ENCODE data around the gene CA5A.

- TF ChIP-seq POLR2AphosphoS5 (IDR thresholded peaks at IDR 0.05; ENCODE audit: control insufficient read depth, insufficient read depth, low read depth, low read length) (no peak), MCM5 (IDR thresholded peaks at IDR 0.05; ENCODE audit: low read depth) (no peak), POLR2A (conservative IDR thresholded peaks at IDR 0.05) (no peak), MEIS2 (IDR thresholded peaks at IDR 0.05; ENCODE audit: partially characterized antibody) (peak; percentile 60), EP300 (IDR thresholded peaks at IDR 0.05; ENCODE audit: low read length) (no peak), RFX5 (IDR thresholded peaks at IDR 0.05; ENCODE audit: low read depth, low read length) (no peak), XRCC4 (IDR thresholded peaks at IDR 0.05; ENCODE audit: extremely low read depth, insufficient read depth, insufficient read length) (no peak), CREB3 (tag; conservative IDR thresholded peaks at IDR 0.05; ENCODE audit: low read depth) (no peak)
- TF ChIP-seq, protein P1, sequence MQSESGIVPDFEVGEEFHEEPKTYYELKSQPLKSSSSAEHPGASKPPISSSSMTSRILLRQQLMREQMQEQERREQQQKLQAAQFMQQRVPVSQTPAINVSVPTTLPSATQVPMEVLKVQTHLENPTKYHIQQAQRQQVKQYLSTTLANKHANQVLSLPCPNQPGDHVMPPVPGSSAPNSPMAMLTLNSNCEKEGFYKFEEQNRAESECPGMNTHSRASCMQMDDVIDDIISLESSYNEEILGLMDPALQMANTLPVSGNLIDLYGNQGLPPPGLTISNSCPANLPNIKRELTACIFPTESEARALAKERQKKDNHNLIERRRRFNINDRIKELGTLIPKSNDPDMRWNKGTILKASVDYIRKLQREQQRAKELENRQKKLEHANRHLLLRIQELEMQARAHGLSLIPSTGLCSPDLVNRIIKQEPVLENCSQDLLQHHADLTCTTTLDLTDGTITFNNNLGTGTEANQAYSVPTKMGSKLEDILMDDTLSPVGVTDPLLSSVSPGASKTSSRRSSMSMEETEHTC (IDR thresholded peaks at IDR 0.05), result no peak
- TF ChIP-seq, protein P2, sequence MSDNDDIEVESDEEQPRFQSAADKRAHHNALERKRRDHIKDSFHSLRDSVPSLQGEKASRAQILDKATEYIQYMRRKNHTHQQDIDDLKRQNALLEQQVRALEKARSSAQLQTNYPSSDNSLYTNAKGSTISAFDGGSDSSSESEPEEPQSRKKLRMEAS (CRISPR knock-in tag; IDR thresholded peaks at IDR 0.05), result no peak
Observed at GRCh38 chr16:87955302-87956097, 19.2 kb upstream of the CA5A start.

Data from K562 (cell line).